ENCODE results near the gene CDAN1.

The CDAN1 gene

DNA sequence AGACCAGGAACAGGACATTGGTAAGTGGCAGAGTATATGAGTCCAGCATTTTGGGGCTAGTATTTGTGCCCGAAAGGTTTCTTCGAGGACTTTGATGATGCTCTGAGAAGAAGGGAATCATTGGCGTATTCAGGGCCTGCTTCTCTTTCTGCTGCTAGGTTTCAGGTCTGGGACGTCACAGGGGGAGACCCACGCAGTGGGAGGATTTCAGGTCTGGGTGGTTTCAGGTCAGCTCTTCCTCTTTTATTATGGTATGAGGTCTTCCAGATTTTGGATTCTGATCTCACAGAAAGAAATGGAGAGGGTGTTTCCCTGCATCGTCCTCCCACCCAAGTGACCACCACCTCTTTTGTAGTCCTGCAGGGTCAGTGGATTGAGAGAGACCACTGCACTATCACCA, 62.5 kb downstream of the CDAN1 start:
- ATAC-seq (ENCODE audit: low read depth) = no peak
- Histone ChIP-seq H3K4me1 (ENCODE audit: insufficient read depth, poor library complexity, severe bottlenecking) (peaks cover 16% of the 10 kb centered on the region), H3K4me3 (ENCODE audit: severe bottlenecking) (no peak overlapping the region), H3K36me3 (ENCODE audit: low read depth) (0 out of 2 replicates have a peak, but pooled peaks cover 9% of the 10 kb centered on the region), H3K9me3 (ENCODE audit: severe bottlenecking) (no peaks in the 10 kb centered on the region), H3K27ac (ENCODE audit: poor library complexity, severe bottlenecking) (no peak overlapping the region), H3K27me3 (ENCODE audit: insufficient read depth, poor library complexity, severe bottlenecking) (no peaks in the 10 kb centered on the region)
- TF ChIP-seq, protein P1, sequence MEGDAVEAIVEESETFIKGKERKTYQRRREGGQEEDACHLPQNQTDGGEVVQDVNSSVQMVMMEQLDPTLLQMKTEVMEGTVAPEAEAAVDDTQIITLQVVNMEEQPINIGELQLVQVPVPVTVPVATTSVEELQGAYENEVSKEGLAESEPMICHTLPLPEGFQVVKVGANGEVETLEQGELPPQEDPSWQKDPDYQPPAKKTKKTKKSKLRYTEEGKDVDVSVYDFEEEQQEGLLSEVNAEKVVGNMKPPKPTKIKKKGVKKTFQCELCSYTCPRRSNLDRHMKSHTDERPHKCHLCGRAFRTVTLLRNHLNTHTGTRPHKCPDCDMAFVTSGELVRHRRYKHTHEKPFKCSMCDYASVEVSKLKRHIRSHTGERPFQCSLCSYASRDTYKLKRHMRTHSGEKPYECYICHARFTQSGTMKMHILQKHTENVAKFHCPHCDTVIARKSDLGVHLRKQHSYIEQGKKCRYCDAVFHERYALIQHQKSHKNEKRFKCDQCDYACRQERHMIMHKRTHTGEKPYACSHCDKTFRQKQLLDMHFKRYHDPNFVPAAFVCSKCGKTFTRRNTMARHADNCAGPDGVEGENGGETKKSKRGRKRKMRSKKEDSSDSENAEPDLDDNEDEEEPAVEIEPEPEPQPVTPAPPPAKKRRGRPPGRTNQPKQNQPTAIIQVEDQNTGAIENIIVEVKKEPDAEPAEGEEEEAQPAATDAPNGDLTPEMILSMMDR (IDR thresholded peaks at IDR 0.05; ENCODE audit: poor library complexity, severe bottlenecking) = no peak
- DNase-seq (ENCODE audit: low spot score) = no peak

All from RWPE2 (cell line).